ENCODE results near the gene SPP2.

The SPP2 gene

DNA sequence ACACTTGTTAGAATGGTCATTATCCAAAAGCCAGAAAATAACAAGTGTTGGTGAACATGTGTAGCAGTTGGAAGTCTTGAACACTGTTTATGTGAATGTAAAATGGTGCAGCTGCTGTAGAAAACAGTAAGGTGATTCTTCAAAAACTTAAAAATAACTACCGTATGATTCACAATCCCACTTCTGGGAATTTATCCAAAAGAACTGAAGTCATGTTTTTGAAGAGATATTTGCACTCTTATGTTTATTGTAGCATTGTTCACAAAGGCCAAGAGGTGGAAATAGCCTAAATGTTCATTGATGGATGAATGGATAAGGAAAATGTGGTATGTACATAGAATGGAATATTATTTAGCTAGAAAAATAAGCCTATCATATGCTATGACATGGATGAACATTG, 6.3 kb upstream of the SPP2 start:
- DNase-seq, result no peak

DNA sequence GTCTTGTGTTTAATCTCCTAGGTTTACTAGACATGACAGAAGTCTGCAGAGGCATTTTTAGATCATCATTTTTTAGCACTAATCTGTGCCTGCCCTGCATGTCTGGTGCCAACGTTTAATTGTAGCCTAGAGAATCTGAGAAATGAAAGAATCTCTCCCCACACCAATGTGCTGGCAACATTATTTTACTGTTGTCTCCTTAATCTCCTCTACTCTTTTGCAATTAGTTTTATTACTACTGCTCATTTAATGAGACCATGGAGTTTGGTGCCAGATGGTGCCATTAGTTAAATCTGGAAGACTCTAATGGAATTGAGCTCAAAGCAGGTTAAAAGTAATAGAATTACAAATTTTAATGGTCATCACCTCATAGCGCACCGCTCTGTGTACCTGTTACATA, 4.0 kb upstream of the SPP2 start:
- no peak for DNase-seq

DNA sequence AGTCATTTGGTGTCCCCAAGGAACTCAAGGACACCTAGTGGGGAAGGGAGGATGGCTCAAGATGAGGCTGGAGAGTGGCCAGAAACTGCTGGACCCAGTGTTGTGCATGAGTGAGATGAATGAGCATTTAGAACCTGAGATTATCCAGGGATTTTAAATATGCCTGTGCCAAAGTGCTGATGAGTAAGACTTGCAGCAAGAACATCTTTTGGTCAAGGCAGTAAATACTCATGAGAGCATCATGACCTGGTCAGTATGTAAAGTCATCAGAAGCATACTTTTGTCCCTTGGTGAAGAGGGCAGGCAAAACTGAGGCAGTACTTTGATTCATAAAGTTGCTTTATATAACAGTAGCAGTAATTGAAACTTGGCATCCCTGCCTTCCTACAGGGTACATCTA, 3.1 kb upstream of the SPP2 start:
- no peak for DNase-seq

DNA sequence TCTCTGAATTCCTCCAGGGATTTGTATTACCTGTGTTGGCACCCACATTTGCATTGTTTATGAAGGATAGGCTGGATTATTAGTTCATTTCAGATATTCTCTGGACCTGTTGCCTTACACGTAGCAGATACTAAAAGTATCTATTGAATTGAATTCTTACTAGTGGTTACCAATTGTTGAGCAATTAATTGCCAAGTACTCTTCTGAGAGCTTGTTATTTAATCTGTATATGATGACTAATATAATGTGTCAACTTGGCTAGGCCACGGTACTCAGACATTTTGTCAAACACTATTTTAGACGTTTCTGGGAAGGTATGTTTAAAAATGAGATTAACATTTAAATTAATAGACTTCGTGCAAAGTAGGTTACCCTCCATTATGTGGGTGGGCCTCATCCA, 2.5 kb upstream of the SPP2 start:
- no peak for DNase-seq

DNA sequence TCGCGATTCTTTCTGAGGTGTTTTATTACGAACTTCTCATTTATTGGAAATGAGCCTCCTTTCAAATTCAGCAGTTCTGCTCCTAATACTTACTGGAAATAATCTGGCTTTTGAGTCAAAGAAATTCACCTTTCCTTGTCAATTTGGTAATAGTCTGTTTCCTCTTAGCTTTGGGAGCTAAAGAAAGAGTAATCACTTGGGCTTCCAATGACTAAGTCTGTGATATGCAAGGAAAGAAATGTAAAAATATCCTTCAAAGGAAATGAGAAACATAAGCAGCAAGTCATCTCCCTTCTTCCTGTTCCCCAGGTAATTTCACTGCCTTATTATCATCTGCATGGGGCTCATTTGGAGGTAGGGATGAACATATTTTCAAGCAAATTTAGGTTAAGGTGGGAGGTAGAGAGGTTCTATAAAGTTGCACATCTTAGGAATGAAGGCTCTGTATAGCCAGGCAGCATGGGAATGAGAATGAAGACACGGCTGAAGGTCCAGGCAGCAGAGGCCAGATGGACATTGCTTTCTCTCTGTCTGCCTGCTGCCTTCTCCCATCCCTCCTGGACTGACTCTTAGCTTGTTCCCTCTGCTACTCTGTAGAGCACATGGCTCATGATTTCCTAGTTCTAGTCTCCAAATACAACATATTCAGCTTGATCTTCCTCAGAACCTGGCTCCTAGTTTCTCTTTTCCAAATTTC, 1.0 kb downstream of the SPP2 start:
- no peak for DNase-seq

DNA sequence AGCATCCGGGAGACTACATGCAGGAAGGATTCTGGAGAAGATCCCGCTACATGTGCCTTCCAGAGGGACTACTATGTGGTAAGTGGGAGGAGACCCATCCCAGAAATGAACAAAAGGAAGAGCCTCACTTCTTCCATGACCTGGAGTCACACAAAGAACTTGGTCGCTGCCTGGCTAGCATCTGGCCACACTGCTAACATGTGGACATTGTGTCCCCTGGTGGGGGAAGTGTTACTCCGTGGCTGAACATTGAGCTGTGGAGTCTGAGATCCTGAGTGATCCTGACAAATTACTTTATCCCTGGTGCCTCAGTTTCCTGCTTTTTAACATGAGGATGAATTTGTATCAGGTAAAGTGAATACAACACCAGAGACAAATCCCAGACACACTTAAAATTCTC, 8.4 kb downstream of the SPP2 start:
- DNase-seq, result no peak

DNA sequence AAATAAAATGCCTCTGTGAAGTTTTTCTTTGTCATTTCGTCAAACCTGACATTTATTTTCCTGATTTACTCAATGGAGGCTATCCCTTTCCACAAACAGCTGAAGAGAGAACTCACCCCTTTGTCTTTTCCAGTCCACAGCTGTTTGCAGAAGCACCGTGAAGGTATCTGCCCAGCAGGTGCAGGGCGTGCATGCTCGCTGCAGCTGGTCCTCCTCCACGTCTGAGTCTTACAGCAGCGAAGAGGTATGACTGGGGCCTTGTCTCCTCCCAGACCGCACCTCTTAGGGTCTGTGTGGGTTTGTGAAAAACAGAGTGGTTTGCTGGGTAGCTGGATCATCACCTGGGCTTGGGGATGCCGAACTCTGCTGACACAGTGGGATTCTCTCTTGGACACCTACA, 9.7 kb downstream of the SPP2 start:
- DNase-seq, result no peak

DNA sequence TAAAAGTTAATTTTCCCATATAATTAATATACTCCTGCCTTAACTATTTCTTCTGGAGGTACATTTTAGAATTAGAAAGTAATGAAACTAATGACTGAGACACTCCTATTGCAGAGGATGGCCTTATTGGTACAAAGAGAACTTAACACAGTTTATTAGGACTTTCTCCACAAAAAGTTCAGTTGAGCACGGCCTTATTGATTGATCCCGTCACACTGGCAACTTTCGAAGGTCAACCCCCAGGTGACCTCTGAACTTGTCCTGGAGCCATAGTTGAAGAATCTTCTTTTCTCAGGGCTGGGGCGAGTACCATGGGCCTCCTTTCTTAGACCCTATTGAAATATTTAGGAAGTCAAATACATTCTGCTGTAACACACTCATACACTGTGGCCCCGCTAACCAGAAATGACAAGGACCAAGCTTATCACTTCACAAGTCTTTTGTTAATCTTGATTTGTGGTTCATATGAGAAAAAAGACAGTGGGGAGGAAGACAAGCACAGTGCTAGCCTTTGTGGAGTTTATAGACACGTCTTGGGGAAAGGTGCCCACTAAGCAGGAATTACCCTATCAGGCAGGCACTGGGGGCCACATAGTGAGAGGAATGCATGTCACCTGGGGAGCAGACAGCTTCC, 11.2 kb downstream of the SPP2 start:
- no peak for DNase-seq

DNA sequence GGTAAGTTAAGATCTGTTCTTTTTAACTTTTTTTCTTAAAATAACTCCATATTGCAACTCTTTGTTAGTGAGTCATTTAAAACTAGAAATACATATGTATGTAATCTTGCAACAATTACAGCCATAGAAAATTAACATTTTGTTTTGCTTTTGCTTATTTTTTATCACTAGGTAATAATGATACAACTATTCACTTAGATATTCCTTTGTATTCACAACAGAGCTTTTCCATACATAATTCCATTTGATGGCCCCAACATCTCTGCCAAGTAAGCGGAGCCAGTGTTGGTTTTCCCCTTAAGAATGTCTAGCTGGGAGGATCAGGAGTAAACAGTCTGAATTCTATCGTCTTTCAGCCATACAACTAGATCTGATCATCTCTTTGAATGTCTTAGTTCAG, 16.1 kb downstream of the SPP2 start:
- DNase-seq, result no peak

DNA sequence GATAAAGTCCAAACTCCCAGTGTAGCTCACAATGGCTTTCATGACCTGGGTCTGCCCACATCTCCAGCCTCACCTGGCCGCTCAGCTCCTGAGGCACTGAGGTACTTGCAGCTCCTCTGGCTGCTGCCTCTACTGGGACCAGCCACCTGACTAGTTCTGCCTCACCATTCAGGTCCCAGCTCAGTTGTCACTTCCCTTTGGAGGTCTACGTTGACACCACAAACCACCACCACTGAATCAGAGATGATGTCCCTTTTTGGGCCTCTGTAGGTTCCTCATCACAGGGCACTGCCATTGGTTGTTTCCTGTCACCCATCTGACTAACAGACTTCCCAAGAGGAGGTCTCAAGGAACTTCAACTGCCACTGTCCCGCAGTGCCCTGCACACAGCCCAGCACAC, 21.2 kb downstream of the SPP2 start:
- DNase-seq, result no peak

DNA sequence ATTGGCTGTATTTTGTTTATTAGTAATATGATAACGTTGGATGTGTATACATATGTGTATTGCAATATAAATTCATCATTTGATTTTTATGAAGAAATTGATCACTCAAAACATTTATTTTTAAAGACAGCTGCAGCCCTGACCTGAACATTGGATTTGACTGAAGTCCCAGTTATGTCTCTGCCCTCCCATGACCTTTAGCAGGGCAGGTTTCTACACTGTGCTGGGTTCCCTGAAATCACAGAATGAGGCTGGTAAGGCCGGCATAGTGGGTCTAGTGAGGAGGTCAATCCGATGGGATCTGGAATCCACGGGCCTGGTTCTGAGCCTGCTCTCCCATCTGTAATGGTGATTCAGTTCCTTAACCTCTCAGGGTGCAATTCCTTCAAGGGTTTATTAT, 22.0 kb downstream of the SPP2 start:
- no peak for DNase-seq

DNA sequence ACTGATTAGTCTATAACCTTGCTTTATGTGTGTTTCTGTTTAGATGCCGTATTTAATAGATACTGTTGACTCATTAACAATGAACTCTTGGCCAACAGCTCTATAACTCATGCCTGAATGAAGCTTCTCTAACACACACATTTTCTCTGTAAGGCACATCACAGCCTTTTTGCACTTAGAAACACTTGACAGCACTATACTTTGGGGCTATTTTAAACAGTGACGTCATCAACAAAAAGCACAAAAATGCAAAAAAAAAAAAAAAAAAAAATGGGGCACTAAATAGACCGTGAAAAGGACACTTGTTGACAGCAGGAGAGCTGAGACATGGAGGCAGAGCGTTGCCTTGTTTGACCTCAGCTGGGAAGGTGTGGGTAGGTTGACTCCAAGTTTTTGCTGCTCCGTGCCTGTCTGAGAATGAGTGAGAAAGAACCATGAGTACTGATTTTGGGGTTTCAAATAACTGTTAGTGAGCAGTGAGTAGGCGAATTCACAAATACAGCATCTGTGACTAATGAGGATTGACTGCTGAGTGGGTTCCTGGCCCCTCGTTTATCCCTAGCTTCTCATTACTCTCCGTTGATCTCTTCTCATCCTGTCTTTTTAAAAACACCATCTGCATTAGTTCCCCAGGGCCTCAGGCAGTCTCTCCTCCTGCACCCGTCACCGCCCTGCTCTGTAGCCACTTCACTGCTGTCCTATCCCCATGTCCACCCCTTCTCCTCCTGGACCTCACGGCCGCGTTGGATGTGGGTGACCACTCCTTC, 24.4 kb downstream of the SPP2 start:
- no peak for DNase-seq

DNA sequence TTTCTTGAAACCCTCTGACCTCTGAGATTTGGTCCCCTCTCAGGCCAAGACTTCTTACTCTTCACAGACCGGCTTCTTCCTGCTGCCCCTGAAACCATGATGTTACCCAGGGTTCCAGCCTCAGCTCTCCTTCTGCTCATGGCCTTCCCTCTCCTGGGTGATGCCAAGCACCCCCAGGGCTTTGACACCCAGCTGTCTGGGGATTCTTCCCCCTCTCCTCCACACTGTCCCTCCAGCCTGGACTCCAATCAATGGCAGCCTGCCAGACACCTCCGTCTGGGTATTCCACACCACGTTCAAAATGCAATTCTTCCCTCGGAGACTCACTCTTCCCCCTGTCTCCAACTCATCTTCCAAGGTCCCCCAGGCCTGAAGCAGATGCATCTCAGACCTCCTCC, 25.0 kb downstream of the SPP2 start:
- no peak for DNase-seq

DNA sequence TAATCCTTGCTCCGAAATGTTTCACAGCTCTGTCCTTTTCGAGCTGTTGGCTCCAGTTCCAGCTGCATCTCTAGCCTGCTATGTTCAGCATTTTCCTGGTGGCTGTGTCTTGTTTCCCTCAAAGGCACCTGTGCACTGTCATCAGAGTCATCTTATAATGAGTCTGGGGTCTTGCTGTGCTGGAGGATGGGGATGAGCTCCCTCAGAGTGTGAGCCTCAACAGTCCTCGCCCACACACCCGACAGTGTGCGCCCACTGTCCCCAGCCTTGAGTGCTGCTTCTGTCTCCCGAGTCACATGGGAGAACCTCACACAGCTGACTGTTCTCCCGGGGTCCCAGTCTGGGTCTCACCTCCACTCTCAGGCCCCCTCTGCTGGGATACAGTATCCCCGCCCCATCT, 25.4 kb downstream of the SPP2 start:
- DNase-seq, result no peak

DNA sequence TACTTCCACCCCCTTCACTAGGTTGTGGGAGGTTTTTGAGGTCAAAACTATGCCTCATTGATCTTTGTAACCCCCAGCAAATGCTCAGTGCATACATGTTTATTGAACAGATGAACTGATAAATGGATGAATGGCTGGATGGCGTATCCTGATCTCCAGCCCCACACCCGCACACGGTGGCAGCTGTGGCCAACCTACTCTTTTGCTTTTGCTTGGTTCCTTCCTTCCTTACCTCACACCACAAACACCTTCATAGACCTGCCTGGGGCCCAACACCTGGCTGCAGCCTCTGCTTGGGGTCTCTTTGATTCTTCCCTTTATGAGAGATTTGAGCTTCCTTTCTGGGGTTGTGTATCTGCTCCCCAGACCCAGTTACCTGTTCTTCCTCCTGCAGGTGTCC, 25.9 kb downstream of the SPP2 start:
- DNase-seq, result no peak

DNA sequence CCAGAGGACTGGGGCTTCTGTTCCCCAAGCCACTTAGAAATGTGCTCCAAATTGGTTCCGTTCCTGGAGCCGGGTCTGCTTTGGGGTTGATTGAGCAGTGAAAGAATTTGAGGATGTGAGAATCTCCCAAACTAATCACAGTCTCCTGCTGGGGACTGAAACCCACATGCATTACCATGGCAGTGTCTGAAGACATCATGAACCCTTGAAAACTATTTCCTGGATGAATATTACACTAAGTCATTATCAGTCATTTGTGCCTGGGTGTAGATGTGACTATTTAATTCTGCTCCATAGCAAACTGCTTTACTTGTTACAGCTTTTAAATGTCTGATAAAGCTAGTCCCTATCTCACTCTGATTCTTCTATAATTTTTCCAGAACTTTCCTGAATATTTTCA, 27.6 kb downstream of the SPP2 start:
- no peak for DNase-seq

DNA sequence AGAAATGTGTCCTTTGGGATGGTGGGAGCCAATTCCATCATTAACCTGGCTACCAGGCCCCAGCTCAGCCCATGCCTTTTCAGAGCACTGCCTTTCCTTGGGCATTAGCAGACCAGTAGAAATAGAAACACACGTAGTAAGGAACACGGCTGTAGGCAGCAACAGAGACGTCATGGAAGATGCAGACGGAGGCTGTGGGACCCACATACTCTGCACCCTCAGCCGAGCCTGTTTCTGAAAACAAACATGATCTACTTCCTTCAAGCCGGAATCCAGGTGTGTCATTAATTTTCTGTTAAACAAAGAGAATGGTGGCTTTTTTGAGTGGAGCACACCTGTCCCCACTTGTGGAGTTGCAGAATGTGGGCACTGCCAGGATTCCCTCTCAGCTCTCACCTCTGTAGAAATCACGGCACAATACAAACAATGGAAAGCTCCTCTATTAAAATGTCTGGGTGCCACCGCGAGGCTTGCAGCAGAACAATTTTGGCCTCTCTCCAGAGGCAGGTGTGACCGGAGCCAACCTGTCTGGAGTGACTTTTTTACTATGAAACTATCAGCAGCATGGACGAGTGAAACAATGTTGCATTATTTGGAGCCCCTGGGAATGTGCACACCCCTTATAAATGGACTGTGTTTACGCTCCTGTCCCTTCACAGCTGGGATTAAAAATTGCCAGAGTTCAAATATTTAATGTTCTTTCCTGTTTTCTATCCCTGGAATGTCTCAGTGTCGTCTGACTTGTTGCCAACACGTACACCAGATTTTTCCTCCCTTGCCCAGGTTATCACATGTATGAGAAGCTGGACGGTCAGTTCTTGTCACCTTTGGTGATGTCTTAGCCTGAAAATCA, 31.7 kb downstream of the SPP2 start:
- DNase-seq, result no peak

DNA sequence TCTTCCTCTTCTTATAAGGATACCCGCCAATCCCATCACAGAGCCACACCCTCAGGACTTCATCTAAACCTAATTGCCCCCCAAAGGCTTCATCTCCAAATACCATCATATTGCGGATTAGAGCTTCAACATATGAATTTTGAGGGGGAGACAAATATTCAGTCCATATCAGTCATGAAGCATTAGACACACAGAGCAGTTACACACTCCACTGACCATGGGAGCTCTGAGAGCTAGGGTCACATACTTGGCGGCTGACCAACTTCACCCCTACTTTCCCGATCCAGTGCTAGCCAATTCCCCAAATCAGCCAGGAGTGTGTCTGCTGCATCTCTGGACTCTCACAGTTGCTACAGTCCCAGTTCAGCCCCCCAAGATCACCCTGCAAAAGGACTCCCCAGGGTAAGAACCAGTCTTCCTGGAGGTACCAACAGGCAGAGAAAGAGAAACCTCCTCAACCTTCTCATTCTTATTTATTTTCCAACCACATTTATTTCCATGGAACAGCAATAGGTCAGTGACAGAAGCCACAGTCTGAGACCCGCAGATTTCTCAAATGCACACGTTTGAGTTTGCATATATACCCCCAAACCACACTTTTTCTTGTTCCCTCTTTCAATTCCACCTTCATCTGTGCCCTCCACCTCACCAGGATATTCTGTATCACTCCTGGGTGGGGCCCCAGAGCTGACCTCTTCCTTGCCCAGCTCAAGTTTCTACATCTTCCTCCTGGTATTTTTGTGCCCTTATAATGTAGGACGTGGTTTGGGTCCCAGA, 33.3 kb downstream of the SPP2 start:
- no peak for DNase-seq

DNA sequence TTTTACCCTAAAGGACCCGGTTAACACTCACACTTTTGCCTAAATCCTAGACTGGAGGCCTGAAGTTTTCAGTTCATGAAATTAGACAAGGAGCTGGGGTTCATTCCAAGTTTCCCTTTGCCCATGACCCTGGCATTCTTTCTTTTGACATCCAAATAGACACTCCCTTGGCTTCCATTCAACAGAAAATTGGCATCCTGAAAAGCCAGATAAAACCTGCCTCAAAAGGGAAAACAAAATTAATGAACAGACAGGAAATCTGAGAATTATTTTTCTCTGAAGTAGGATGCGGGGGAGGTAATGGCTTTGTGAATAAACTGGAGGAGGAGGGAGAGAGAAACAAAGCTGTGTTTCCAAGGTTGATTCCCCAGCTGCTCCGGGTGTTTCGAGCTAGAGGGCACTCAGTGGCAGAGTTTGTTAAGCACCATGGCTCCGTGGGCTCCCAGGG, 41.0 kb downstream of the SPP2 start:
- no peak for DNase-seq

DNA sequence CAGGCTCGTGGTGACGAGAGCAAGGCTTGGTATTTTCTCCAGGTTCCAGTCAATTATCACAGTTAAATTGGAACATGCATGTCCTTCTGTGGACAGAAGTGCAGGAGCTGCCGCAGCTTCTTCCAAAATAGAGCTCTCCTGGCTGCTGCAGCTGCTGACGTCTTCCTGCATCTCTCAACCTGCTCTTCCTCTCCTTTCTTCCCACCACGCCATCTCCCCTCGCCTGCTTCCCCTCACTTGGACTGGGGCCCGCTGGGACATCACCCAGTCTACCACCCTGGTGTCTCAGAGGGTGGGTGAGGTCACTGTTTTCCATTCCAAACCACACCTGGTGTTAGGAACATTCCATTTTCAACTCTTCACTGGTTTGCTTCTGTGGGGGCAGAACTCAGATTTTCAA, 41.4 kb downstream of the SPP2 start:
- no peak for DNase-seq

DNA sequence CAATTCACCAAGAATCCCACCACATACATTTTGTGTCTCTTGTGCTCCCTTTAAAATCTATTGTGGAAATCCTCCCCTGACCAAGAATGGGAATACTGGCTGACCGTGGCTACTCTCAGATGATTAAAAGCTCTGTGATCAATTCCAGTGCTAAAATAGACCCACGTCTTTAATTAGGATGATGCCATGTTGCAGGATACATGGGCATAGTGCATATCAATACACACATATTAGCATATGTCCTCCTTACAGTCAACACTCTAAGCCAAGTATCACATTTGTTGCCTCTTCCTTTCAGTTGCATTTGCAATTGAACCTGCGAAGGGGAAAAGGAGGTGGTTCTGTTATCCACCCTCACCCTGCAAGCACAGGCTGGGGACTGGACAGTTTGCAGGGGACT, 41.8 kb downstream of the SPP2 start:
- DNase-seq, result no peak

DNA sequence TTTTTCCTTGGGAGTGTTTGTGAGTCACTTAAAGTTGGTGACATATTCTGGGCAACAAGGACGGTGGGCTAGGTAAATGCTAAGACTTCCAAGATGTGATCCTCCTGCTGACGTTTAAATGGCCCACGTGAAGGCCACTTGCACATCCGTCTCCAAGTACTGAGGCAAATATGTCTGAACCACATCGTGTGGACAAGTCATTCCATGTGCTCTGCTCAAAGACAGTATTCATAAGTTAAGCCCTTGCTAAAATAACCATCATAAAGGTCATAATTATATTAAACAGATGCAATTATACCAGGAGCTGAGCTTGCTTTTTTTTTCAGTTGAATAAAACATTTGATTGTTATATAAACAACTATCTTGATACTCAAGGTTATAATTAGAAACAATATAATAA, 44.8 kb downstream of the SPP2 start:
- no peak for DNase-seq

DNA sequence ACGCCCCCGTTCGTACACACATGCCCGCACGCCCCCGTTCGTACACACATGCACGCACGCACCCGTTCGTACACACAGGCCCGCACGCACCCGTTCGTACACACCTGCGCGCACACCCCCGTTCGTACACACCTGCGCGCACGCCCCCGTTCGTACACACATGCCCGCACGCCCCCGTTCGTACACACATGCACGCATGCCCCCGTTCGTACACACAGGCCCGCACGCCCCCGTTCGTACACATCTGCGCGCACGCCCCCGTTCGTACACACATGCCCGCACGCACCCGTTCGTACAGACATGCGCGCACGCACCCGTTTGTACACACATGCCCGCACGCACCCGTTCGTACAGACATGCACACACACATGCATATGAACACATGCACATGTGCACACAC, 45.7 kb downstream of the SPP2 start:
- DNase-seq, result no peak

All from activated effector memory CD4-positive, alpha-beta T cell treated with anti-CD3 and anti-CD28 coated beads, Interleukin-2, amount 50 U/mL, for 16 hours (primary cell).